Measurements from ENCODE around the gene RNF130.

RNF130 gene

GRCh38 chr5:180084638-180085561, 13.3 kb upstream of the RNF130 start:
- DNase-seq (ENCODE audit: low read depth in 2 of 2), result no peak

GRCh38 chr5:180083529-180084060, 12.0 kb upstream of the RNF130 start:
- DNase-seq (ENCODE audit: low read depth in 2 of 2), result no peak

GRCh38 chr5:180082633-180083420, 11.3 kb upstream of the RNF130 start:
- DNase-seq (ENCODE audit: low read depth in 2 of 2), result no peak

GRCh38 chr5:180081481-180081880, 9.9 kb upstream of the RNF130 start:
- no peak for DNase-seq (ENCODE audit: low read depth in 2 of 2)

- peak; percentile 13 to 26 for DNase-seq (ENCODE audit: low read depth in 2 of 2)
Measured at GRCh38 chr5:180080486-180081280, 9.1 kb upstream of the RNF130 start.

GRCh38 chr5:180079702-180080466, 8.3 kb upstream of the RNF130 start:
- no peak for DNase-seq (ENCODE audit: low read depth in 2 of 2)

- no peak for DNase-seq (ENCODE audit: low read depth in 2 of 2)
Measured at GRCh38 chr5:180078348-180078747, 6.8 kb upstream of the RNF130 start.

- no peak for DNase-seq (ENCODE audit: low read depth in 2 of 2)
Measured at GRCh38 chr5:180077594-180078284, 6.2 kb upstream of the RNF130 start.

- no peak for DNase-seq (ENCODE audit: low read depth in 2 of 2)
Measured at GRCh38 chr5:180075703-180076102, 4.1 kb upstream of the RNF130 start.

- DNase-seq (ENCODE audit: low read depth in 2 of 2), result no peak
Measured at GRCh38 chr5:180074462-180074861, 2.9 kb upstream of the RNF130 start.

GRCh38 chr5:180072556-180072955, 997 bp upstream of the RNF130 start:
- peak in 1 of 2 donors; percentile 10 for DNase-seq (ENCODE audit: low read depth in 2 of 2)

- no peak for DNase-seq (ENCODE audit: low read depth in 2 of 2)
Measured at GRCh38 chr5:180072256-180072548, 643 bp upstream of the RNF130 start.

GRCh38 chr5:180070756-180071530, 616 bp downstream of the RNF130 start:
- DNase-seq (ENCODE audit: low read depth in 2 of 2), result peak in 1 of 2 donors; percentile 13

- no peak for DNase-seq (ENCODE audit: low read depth in 2 of 2)
Measured at GRCh38 chr5:180069589-180070247, 1.8 kb downstream of the RNF130 start.

- no peak for DNase-seq (ENCODE audit: low read depth in 2 of 2)
Measured at GRCh38 chr5:180068519-180069090, 3.0 kb downstream of the RNF130 start.

GRCh38 chr5:180067986-180068385, 3.6 kb downstream of the RNF130 start:
- DNase-seq (ENCODE audit: low read depth in 2 of 2), result no peak

- no peak for DNase-seq (ENCODE audit: low read depth in 2 of 2)
Measured at GRCh38 chr5:180060192-180060591, 11.4 kb downstream of the RNF130 start.

GRCh38 chr5:180059326-180059725, 12.2 kb downstream of the RNF130 start:
- DNase-seq (ENCODE audit: low read depth in 2 of 2), result no peak

- no peak for DNase-seq (ENCODE audit: low read depth in 2 of 2)
Measured at GRCh38 chr5:180056153-180056552, 15.4 kb downstream of the RNF130 start.
